Activated T-cell treated with anti-CD3 and anti-CD28 coated beads, Interleukin-2, amount 50 U/mL, for 4 hours (primary cell): ENCODE results near the gene SFXN1. TPM values are rescaled to one million over a fixed set of nuclear protein-coding genes. Genes with fewer than 3 reads are reported as not detected.
"Not testable (repeated sequence)": the region's sequence is repeated elsewhere in the genome, so short reads cannot be mapped to it uniquely, and the experiment has no call there.

Source experiments
- ATAC-seq, 2 donors: fragments of 200-7000 bp; cut with Tn5 transposase; one replicate each; pipeline ENCODE4 v1.10.0; 2021
- DNase-seq: peaks from one replicate; pipeline ENCODE4 v3.0.0-alpha.2; 2020
- H3K27me3 Mint-ChIP-seq: one replicate; pipeline ENCODE4 v1.8.0; 2021; ENCODE audit warnings: low read depth, mixed read lengths
- H3K36me3 Mint-ChIP-seq: one replicate; pipeline ENCODE4 v1.8.0; 2022; ENCODE audit warnings: mixed read lengths; ENCODE audit not compliant: insufficient read depth
- H3K4me1 Mint-ChIP-seq: one replicate; pipeline ENCODE4 v1.8.0; 2021; ENCODE audit warnings: low read depth, mixed read lengths
- H3K4me3 Mint-ChIP-seq: one replicate; pipeline ENCODE4 v1.8.0; 2021; ENCODE audit warnings: mild to moderate bottlenecking, moderate library complexity, mixed read lengths
- H3K9me3 Mint-ChIP-seq: one replicate; pipeline ENCODE4 v1.8.0; 2021; ENCODE audit warnings: mixed read lengths
- total RNA-seq, 3 donors: library from RNA; stranded (reverse); gene quantifications; one replicate each; pipeline ENCODE4 v1.2.1, GENCODE V29; 2021

SFXN1 gene, protein sequence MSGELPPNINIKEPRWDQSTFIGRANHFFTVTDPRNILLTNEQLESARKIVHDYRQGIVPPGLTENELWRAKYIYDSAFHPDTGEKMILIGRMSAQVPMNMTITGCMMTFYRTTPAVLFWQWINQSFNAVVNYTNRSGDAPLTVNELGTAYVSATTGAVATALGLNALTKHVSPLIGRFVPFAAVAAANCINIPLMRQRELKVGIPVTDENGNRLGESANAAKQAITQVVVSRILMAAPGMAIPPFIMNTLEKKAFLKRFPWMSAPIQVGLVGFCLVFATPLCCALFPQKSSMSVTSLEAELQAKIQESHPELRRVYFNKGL
- 100 to 1,000 TPM; 345 to 411 (median 373) TPM for total RNA-seq

DNA sequence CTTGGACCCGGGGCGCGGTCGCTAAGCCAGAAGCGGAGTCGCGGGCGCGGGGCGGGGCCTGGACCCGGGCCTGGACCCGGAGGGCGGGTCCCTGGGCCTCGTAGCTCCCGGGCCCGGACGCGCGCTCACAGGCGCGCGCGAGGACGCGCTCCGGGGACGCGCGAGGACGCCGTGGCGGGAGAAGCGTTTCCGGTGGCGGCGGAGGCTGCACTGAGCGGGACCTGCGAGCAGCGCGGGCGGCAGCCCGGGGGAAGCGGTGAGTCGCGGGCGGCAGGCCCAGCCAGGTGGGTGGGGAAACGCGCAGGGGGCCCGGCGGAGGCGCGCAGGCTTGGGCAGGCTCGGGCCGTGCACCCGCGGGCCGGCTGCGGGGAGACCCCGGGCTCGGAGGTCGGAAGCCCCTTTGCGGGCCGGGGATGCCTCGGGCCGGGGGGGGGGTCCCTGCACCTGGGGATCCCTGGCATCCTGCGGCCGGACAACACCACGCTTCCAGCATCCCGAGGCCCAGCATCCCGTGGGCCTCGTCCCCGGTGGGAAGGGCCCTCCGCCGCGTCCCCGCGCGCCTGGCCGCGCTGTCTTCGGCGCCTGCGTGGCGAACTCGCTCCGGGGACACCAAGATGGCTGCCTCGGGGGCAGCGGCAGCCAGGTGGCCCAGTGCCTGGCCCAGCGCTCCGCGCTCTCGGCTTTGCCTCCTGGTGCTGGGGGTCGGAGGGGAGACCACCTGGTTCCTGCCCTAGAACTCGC, at the start of gene SFXN1:
TSS of gene SFXN1 (plus strand) at position 177 of the 741 bp plus-strand sequence. CDS start 13,544 bp downstream, outside the sequence.
- H3K4me1 Mint-ChIP-seq, result peaks cover 51% of the 10 kb centered on the region
- DNase-seq (peak; percentile 76), ATAC-seq (peak; percentile 85 to 86)
- H3K9me3 Mint-ChIP-seq, result no peaks in the 10 kb centered on the region
- H3K27me3 Mint-ChIP-seq, result peaks cover 8% of the 10 kb centered on the region
- H3K4me3 Mint-ChIP-seq, result peak within 1 kb of the TSS; percentile 96
- peaks cover 34% of the 10 kb centered on the region for H3K36me3 Mint-ChIP-seq

DNA sequence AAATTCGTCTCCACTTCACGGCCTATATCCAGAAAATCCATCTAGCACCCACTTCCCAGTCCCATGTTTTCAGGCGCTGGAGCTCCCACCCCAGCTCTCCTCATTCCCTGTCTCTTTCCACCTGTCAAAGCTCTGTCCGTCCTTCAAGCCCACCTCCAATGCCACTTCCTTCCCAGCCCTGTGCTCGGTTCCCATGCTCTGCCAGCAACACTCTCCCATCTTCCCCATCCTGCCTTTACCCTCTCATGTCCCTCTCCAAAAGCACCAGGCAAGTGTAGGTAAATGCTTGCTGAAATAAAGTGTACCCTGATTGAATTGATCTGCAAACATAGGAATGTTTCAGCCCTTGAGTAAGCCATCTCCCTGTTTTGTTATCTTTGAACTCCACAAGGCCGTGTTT, 43.6 kb upstream of the SFXN1 start:
- H3K36me3 Mint-ChIP-seq, result no peaks in the 10 kb centered on the region
- H3K27me3 Mint-ChIP-seq, result peaks cover 19% of the 10 kb centered on the region
- no peaks in the 10 kb centered on the region for H3K9me3 Mint-ChIP-seq
- ATAC-seq, result no peak
- no peak overlapping the region for H3K4me3 Mint-ChIP-seq
- no peak for DNase-seq
- H3K4me1 Mint-ChIP-seq, result no peaks in the 10 kb centered on the region

DNA sequence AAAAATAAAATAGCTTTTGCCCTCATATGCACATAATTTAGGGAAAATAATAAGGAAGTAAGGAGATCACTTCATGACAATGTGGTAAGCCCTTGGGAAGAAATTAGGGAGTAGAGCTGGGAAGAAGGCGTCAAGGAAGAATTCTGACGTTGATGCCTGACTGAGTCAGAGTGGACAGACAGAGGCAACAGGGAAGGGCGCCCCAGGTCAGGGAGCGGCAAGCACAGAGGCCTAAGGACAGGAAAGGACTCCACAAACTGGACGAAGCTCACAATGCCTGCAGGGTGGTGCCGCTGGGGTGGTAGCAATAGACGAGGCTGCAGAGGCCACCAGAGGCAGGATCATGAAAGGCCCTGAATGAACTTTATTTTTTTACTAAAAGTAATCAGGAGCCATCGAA, 42.0 kb upstream of the SFXN1 start:
- no peaks in the 10 kb centered on the region for H3K9me3 Mint-ChIP-seq
- H3K27me3 Mint-ChIP-seq, result peaks cover 22% of the 10 kb centered on the region
- no peaks in the 10 kb centered on the region for H3K4me1 Mint-ChIP-seq
- no peaks in the 10 kb centered on the region for H3K36me3 Mint-ChIP-seq
- no peak for DNase-seq
- no peak for ATAC-seq
- no peak overlapping the region for H3K4me3 Mint-ChIP-seq

DNA sequence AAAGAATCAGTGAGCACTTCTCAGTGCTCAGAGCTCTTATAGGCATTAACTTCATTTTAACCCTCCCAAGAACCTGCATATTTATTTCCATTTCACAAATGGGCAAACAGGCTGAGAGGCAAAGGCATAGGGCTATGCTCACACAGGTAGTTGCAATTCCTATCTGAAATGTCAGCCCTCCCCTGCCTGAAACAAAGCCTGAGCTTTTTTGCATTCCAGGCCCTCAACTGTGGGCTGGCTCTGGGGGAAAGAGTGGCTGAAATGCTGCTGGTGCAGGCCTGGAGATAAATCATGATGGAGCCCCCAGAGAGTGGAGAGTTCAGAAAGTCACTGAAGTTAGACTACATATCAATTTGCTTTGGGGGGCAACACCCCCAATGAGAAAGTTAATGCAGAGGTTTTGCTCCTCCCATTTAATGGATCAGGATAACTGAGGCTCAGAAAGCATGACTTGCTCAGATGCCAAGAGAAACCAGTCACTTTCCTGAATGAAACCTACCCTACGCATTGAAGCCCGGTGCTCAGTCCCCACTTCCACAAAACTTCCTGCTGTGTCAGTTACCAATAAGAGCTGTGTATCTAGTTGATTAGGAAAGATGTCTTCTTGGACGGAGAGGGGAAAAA, 40.0 kb upstream of the SFXN1 start:
- ATAC-seq, result no peak
- DNase-seq, result no peak
- H3K9me3 Mint-ChIP-seq, result no peaks in the 10 kb centered on the region
- H3K36me3 Mint-ChIP-seq, result no peaks in the 10 kb centered on the region
- peaks cover 41% of the 10 kb centered on the region for H3K27me3 Mint-ChIP-seq
- H3K4me1 Mint-ChIP-seq, result peaks cover under 1% of the 10 kb centered on the region
- H3K4me3 Mint-ChIP-seq, result no peak overlapping the region

DNA sequence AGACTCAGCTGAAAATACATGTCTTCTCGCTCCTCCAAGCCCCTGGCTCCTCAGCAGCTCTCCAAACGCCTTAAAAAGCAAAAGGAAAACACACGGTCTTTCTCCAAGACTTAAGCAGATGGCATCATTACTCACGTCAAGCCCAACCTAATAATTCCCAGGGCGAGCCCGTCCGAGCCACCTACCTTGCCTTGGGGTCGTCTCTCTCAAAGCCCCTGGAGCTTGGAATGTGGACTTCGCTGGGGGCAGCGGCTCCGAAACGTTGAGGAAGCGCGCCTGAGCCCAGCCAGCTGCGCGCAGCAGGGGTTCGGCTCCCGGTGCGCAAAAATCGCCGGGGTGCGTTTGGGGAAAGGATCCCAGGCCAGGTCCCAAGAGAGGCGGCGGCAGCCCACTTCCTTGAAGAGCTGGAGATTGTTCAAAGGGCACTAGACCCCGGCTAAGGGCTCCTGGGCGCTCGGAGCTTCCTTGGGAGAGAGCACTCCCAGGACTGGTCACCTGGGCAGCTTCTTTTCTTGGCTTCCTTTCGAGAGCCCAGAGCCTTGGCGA, 34.8 kb upstream of the SFXN1 start:
- Mint-ChIP-seq H3K27me3 (peaks cover 59% of the 10 kb centered on the region), H3K9me3 (no peaks in the 10 kb centered on the region), H3K4me1 (peaks cover 9% of the 10 kb centered on the region)

DNA sequence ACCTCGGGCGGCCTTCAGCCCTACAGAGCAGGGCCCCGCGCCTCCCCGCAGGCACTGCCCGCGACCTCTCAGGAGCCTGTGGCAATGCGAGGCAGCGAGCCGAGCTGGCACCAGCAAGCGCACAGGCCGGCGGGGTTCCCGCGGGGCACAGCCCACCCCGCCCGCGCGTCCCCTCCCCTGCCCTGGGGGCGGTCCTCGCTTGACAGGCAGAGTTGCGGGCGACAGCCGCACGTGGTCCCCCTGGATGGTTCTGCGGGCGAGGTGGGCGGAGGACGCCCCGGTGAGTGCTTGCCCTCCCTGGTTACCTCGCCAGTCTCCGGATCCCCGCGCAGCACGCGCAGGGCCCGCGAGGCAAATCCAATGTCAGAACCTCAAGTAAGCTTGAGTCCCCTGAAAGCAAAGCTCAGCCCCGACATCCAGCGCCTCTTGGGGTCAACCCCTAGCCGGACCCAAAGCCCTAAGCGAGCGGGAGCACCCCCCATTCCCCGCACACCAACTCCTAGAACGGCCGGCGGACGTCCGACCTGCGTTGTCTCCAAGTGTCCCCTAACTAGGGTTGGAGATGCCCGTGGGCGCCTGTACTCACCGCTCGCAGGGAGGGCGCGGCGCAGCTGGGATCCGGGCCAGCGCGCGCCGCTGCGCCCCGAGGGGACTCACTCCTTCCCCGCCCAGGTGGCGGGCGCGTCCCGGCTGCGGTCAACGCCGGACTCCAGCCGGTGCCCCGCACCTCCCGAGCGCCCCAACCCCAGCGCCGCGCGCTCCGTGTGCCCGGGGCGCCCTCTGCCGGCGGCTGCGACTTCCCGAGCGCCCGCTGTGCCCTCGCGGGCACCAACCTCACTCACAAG, 34.1 kb upstream of the SFXN1 start, which contains the start of gene DRD1:
TSS of gene DRD1 (minus strand) at position 123 of the 845 bp plus-strand sequence. CDS start 1,083 bp downstream, outside the sequence.
- no peaks in the 10 kb centered on the region for H3K9me3 Mint-ChIP-seq
- ATAC-seq, result peak; percentile 89 to 93
- peaks cover 59% of the 10 kb centered on the region for H3K27me3 Mint-ChIP-seq
- no peaks in the 10 kb centered on the region for H3K36me3 Mint-ChIP-seq
- H3K4me3 Mint-ChIP-seq, result peak within 1 kb of the TSS; percentile 66
- peak; percentile 44 for DNase-seq
- H3K4me1 Mint-ChIP-seq, result peaks cover 9% of the 10 kb centered on the region

More for the DNA sequence above, 34.8 kb upstream of the SFXN1 start:
- H3K36me3 Mint-ChIP-seq, result no peaks in the 10 kb centered on the region
- no peak for ATAC-seq
- peak overlapping the region; percentile 38 for H3K4me3 Mint-ChIP-seq
- no peak for DNase-seq

DNA sequence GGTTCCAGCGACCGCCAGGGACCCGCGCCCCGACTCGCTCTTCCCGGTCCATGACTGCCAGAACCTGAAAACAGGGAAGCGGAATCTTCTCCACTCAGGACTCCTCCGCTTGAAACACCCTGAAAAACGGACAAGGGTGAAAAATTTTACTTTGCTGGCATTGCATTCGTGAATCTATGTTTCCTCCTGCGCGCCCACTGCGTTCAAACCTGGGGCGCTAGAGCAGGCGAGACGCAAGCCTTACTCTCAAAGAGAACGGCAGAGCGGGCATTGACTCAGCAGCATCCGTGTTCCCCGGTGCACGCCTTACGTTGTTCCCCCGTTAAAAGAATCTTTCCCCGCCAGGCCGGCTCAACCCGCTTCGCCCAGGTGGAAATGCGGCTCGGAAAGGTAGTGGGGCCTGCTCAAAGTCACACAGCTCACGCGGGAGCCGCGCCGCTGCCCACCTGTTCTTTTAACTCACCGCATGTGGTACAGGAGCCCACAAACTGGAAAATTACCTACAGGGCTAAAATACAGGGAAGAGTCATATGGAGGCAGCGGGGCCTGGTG, 33.4 kb upstream of the SFXN1 start:
- ATAC-seq (peak in 1 of 2 donors; percentile 12), DNase-seq (no peak)
- no peaks in the 10 kb centered on the region for H3K36me3 Mint-ChIP-seq
- peaks cover 59% of the 10 kb centered on the region for H3K27me3 Mint-ChIP-seq
- peak overlapping the region; percentile 66 for H3K4me3 Mint-ChIP-seq
- peaks cover 9% of the 10 kb centered on the region for H3K4me1 Mint-ChIP-seq
- H3K9me3 Mint-ChIP-seq, result no peaks in the 10 kb centered on the region

DNA sequence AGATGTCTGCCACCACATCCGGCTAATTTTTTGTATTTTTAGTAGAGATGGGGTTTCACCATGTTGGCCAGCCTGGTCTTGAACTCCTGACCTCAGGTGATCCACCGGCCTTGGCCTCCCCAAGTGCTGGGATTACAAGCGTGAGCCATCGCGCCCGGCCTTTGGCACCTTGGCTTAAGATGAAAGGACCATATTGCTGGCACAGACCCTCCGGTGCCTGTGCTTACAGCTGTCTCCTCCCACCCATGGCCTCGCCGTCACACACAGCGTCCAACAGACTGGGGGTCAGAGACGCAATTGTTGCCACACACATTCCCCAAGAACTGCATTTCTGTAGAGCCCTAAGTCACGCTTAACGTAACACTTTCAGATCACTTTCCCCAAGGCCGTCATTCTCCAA, 32.0 kb upstream of the SFXN1 start:
- H3K36me3 Mint-ChIP-seq, H3K4me1 Mint-ChIP-seq, ATAC-seq, H3K9me3 Mint-ChIP-seq, DNase-seq, H3K4me3 Mint-ChIP-seq: not testable (repeated sequence)
- H3K27me3 Mint-ChIP-seq, result peaks cover 65% of the 10 kb centered on the region

DNA sequence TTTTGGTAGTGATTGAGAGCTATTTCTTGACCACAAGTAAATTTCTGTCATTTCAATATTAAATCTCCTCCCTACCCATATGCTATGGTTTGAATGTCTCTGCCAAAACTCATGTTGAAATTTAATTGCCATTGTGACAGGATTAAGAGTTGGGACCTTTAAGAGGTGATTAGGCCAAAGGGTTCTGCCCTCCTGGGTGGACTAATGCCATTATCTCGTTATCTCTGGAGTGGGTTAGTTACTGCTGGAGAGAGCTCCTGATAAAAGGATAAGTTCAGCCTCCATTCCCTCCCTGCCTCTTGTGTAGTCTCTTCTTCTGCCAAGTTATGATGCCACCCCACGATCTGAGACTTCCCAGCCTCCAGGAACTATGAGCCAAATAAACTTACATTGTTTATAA, 30.8 kb upstream of the SFXN1 start:
- peaks cover 9% of the 10 kb centered on the region for H3K4me1 Mint-ChIP-seq
- DNase-seq (no peak), ATAC-seq (no peak)
- H3K9me3 Mint-ChIP-seq, result no peaks in the 10 kb centered on the region
- no peaks in the 10 kb centered on the region for H3K36me3 Mint-ChIP-seq
- H3K27me3 Mint-ChIP-seq, result peaks cover 56% of the 10 kb centered on the region
- no peak overlapping the region for H3K4me3 Mint-ChIP-seq

DNA sequence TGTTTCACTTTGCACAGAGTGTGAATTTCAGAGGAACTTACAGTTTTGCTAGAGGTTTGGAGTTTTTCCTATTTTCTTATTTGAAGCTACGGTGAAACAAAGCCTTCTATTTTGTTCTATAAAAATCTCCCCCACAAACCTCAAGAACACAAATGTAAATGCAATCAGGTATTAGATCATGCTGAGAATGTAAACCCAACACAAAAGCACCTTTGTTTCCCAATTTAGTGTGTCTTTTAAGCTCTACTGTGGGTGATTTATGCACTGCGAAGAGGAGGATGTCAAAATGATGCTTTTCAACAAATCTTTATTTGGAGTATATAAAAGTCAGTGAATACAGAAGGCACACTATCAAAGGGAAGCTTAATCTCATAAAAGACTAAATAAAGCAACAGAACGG, 30.1 kb upstream of the SFXN1 start:
- Mint-ChIP-seq H3K27me3 (peaks cover 53% of the 10 kb centered on the region), H3K9me3 (no peaks in the 10 kb centered on the region)

DNA sequence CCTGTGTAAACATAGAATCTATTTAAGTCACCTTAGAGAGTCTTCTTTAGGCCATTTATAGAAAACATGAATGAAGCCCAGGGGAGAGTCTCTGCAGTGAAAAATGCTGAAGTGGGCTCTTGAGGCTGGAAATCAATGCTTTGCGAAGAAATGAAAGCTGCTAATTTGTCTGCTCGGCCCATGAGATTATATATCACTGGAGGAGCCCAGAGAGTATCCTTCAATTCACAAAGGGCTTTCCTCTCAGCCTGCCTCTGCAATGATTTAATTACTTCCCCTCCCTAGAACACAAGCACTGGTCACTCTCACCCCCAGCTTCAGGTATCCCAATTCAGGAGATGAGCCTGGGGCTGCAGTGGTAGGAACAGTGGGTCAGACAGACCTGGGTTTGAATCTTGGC, 26.2 kb upstream of the SFXN1 start:
- no peak overlapping the region for H3K4me3 Mint-ChIP-seq
- H3K4me1 Mint-ChIP-seq, result no peaks in the 10 kb centered on the region
- H3K36me3 Mint-ChIP-seq, result no peaks in the 10 kb centered on the region
- DNase-seq, result no peak
- peaks cover 46% of the 10 kb centered on the region for H3K27me3 Mint-ChIP-seq
- no peaks in the 10 kb centered on the region for H3K9me3 Mint-ChIP-seq
- ATAC-seq, result no peak

More for the DNA sequence above, 30.1 kb upstream of the SFXN1 start:
- no peaks in the 10 kb centered on the region for H3K36me3 Mint-ChIP-seq
- H3K4me3 Mint-ChIP-seq, result no peak overlapping the region
- H3K4me1 Mint-ChIP-seq, result peaks cover 9% of the 10 kb centered on the region
- ATAC-seq (no peak), DNase-seq (no peak)

DNA sequence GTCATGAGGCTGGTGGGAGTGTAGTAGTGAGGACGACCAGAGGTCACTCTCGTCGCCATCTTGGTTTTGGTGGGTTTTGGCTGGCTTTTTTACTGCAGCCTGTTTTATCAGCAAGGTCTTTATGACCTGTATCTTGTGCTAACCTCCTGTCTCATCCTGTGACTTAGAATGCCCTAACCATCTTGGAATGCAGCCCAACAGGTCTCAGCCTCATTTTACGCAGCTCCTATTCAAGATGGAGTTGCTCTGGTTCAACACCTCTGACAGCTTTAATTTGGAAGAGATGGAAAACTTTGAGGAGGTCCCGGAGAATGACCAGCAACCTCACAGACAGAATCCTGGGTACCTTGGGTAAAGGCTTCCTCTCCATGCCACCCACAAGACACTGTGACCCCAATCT, 24.0 kb upstream of the SFXN1 start:
- ATAC-seq, H3K9me3 Mint-ChIP-seq, H3K36me3 Mint-ChIP-seq, H3K4me3 Mint-ChIP-seq, H3K4me1 Mint-ChIP-seq, DNase-seq: not testable (repeated sequence)
- peaks cover 31% of the 10 kb centered on the region for H3K27me3 Mint-ChIP-seq

DNA sequence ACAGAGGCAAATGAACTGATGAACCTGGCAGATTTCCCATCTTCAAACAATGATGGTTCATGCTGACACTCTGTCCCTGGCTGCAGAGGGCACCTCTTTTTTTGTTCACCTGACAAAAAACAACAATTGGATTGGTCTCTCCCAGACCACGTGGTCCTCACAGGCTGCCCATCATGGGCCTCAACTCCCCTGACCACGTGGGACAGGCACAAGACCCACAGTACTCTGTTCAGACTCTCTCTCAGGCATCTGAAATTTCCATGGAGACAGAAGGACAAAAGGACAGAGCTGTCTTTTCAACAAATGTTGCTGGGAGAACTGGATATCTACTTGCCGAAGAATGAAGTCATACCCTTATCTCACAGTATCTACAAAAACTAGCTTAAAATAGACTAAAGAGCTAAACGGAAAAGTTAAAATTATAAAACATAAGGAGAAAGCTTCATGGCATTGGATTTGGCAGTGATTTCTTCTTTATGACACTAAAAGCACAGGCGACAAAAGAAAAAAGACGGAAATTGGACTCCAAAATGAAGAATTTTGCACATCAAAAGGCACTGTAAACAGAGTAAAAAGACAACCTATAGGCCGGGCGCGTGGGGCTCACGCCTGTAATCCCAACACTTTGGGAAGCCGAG, 22.1 kb upstream of the SFXN1 start:
- ATAC-seq (no peak), DNase-seq (no peak)
- no peaks in the 10 kb centered on the region for H3K36me3 Mint-ChIP-seq
- no peaks in the 10 kb centered on the region for H3K9me3 Mint-ChIP-seq
- peaks cover 23% of the 10 kb centered on the region for H3K27me3 Mint-ChIP-seq
- H3K4me3 Mint-ChIP-seq, result no peak overlapping the region
- H3K4me1 Mint-ChIP-seq, result peaks cover 3% of the 10 kb centered on the region
